Mucosa of descending colon (tissue), 3 donors: ENCODE results near the gene ALKBH3. TPM values are rescaled to one million over a fixed set of nuclear protein-coding genes. Genes with fewer than 3 reads are reported as not detected.

Experiments used
- ATAC-seq: fragments of 200-7000 bp; cut with Tn5 transposase; one replicate; pipeline ENCODE4 v1.9.1; 2020; ENCODE audit warnings: mild to moderate bottlenecking, moderate library complexity
- DNase-seq, 3 donors: peaks; one replicate each; pipeline ENCODE4 v3.0.0-alpha.2; 2020
- H3K36me3 ChIP-seq: fragments of 200-600 bp; one replicate; pipeline ENCODE4 v1.8.0; 2021; ENCODE audit warnings: low read depth, mild to moderate bottlenecking
- H3K4me1 ChIP-seq: fragments of 200-600 bp; one replicate; pipeline ENCODE4 v1.8.0; 2021; ENCODE audit warnings: low read depth, mild to moderate bottlenecking
- H3K4me3 ChIP-seq: fragments of 200-600 bp; one replicate; pipeline ENCODE4 v1.8.0; 2021; ENCODE audit warnings: mild to moderate bottlenecking
- H3K9me3 ChIP-seq: fragments of 200-600 bp; one replicate; pipeline ENCODE4 v1.8.0; 2021; ENCODE audit warnings: mild to moderate bottlenecking
- CTCF ChIP-seq: fragments of 200-600 bp; IDR thresholded peaks from one replicate; pipeline ENCODE4 v1.8.0; 2022; ENCODE audit warnings: antibody characterized with exemption, mild to moderate bottlenecking
- intact Hi-C, 2 donors: fragments of 100-400 bp; cut with DNase I in 1 of 2; cut with micrococcal nuclease in 1 of 2; formaldehyde crosslinking; loops; one replicate each; pipeline versions ENCODE4 v1.11.0 to v1.11.1; 2022; cut with DNase I, micrococcal nuclease
- total RNA-seq, 3 donors: library from RNA; stranded (reverse); fragmentation: NEBNext Ultra II Directional in 2 of 3; extraction: Animal tissue kit (Norgen Biotek cat#: 25700) in 2 of 3; gene quantifications; one replicate each; pipeline versions ENCODE4 v1.2.1 to v1.2.4, GENCODE V29; 2021 to 2023
- donor health status: DM: no; HTN: no; CAD: no; lungs with moderate emphysema.
- donor health status: DM: no; HTN: no; CAD: no.
- donor health status: DM: no; HTN: yes; CAD: no.

The ALKBH3 gene
- total RNA-seq, 3 donors from 2014 or later = 18.9 to 27.7 (median 27.0) TPM

GRCh38 chr11:43919852-43920597 is 39.4 kb downstream of the ALKBH3 start:
- H3K36me3 ChIP-seq = no peaks in the 10 kb centered on the region
- H3K9me3 ChIP-seq = no peaks in the 10 kb centered on the region
- no peak for TF ChIP-seq CTCF
- ATAC-seq (no peak), DNase-seq (no peak)
- no peaks in the 10 kb centered on the region for H3K4me1 ChIP-seq
- no peak overlapping the region for H3K4me3 ChIP-seq
- intact Hi-C loops = no loop called here

GRCh38 chr11:43920598-43921419 is 40.2 kb downstream of the ALKBH3 start:
- TF ChIP-seq CTCF = no peak
- Histone ChIP-seq H3K4me1 (no peaks in the 10 kb centered on the region), H3K4me3 (no peak overlapping the region), H3K9me3 (no peaks in the 10 kb centered on the region), H3K36me3 (no peaks in the 10 kb centered on the region)
- intact Hi-C loops = no loop called here
- DNase-seq (no peak), ATAC-seq (peak; percentile 73)

GRCh38 chr11:43921561-43922294 is 41.1 kb downstream of the ALKBH3 start:
- no peak overlapping the region for H3K4me3 ChIP-seq
- TF ChIP-seq CTCF = no peak
- intact Hi-C loops = no loop called here
- no peaks in the 10 kb centered on the region for H3K36me3 ChIP-seq
- ATAC-seq (no peak), DNase-seq (no peak)
- H3K9me3 ChIP-seq = no peaks in the 10 kb centered on the region
- H3K4me1 ChIP-seq = no peaks in the 10 kb centered on the region

GRCh38 chr11:43922295-43922648 is 41.6 kb downstream of the ALKBH3 start:
- DNase-seq (no peak), ATAC-seq (no peak)
- intact Hi-C loops = no loop called here
- no peaks in the 10 kb centered on the region for H3K4me1 ChIP-seq
- H3K9me3 ChIP-seq = no peaks in the 10 kb centered on the region
- TF ChIP-seq CTCF = no peak
- H3K4me3 ChIP-seq = no peak overlapping the region
- H3K36me3 ChIP-seq = no peaks in the 10 kb centered on the region

- H3K9me3 ChIP-seq = no peaks in the 10 kb centered on the region
- DNase-seq (no peak), ATAC-seq (peak; percentile 7)
- no peak overlapping the region for H3K4me3 ChIP-seq
- no peaks in the 10 kb centered on the region for H3K36me3 ChIP-seq
- intact Hi-C loops = no loop called here
- H3K4me1 ChIP-seq = no peaks in the 10 kb centered on the region
- TF ChIP-seq CTCF = no peak
These were observed 42.2 kb downstream of the ALKBH3 start for GRCh38 chr11:43922744-43923405.
